ENCODE results near the gene RABGAP1L. TPM values are rescaled to one million over a fixed set of nuclear protein-coding genes. Genes with fewer than 3 reads are reported as not detected.

The RABGAP1L gene
- total RNA-seq, 1 experiment from 2014 or later: 20.8 TPM

DNA sequence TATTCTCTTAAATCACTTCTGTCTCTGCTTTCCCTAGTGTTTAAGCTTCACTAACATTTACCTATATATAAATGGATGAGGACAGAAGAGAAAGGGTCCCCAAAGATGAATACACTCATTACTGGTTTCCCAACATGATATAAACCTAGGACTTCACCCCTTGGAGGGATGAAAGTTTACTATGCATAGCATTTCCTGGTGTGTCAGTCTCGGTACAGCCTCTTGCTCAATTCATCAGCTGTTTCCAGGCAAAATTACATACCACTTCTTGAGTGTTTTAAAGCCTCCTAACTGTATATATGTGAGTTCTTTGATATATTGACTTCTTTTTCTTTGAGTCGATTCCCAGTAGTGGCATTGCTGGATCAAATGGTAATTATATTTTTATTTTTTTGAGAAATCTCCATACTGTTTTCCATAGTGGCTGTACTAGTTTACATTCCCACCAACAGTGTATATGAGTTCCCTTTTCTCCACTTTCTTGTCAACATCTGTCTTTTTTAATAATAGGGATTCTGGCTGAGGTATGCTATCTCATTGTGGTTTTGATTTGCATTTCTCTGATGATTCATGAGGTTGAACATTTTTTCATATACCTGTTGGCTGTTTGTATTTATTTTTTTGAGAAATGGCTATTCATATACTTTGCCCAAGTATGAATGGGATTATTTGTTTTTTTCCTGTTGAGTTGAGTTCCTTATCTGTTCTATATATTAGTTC is 581.1 kb downstream of the RABGAP1L start:
- no peak for DNase-seq (ENCODE audit: extremely low read depth, low read depth)

DNA sequence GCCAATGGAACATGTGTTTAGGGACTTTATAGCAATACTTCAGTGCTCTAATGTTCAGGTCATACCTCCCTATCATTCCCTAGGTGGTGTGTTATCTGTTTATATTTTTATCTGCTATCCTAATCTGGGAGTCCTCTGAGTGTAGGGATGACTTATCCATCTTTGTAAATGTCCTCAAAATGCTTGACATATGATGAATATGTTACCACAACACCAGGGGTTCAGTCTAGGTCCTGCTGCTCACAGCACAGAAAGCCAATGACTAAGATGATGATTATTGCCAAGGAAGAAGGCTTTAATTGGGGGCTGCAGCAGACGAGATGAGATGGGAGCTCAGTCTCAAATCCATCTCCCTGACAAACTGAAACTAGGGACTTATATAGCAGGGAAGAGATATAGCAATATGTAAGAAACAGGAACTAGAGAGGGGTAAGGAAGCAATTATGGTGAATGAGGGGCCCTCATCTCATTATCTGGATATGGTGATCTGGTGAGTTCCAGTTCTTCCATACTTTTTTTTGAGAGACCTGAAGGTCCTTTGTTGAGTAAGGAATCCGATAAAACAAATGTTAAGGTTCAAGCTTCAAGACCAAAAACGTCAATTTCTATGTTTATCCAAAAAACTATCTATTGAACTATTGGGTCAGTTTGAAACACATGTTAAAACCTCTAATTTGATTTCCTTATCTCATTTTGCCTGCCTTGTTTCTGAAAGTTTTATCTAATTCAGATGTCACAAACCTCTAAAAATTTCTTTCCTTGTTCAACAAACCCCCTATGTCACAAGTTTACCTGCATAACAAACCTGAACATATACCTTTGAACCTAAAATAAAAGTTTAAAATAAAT is 583.7 kb downstream of the RABGAP1L start:
- DNase-seq (ENCODE audit: extremely low read depth, low read depth): no peak

DNA sequence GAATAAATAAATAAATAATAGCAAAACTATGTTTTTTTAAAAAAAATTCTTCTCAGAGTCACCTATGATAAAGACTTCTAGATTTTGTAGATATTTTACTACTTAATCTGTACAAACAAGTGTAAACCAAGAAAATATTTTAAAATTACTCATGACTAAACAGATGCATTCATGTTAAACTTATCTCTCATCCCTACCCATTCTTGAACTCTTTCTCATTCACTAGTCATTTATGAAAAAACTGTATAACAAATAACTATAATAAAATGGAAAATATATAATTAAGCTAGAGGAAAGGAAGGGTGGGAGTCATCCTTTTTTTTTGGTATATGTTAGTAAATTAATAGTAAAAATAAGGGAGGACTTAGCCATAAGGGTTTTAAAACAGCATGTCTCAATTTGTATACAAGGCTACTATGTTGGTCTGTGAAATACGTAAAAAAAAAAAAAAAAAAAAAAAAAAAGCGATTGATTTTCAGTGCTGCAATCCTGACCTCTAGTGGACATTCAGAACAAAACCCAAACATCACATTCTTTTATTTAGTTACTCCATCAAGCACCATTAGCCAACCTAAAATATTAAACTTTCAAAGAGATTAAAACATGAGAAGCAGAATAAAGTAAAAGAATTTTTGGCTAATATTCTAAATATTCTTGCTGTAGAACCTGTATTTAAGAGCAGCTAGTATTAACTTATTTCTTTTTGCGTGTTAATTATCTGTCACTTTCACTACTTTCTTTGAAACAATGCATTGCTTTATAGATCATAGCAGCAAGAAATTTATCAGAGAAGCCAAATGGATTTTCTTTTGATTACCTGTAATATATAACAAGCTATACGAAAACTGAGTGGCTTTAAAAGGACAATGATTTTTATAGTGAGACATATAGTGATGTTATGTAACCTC is 584.6 kb downstream of the RABGAP1L start:
- peak; percentile 45 for DNase-seq (ENCODE audit: extremely low read depth, low read depth)

DNA sequence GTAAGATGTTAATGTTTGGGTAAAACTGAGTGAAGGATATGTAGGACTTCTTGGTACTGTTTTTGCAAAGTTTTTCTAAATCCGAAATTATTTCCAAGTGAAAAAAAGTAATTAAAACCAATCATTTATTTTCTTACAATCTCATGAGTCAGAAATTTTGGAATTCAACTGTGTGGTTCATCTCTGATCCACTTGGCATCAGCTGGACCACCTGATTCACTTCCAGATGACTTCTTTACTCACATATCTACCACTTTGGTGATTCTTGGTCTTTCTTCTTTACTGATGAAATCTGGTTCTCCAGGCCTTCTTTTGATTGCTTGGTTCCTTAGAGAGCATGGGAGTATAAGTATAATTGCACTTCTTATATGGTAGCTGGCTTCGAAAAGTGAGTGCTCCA is 585.6 kb downstream of the RABGAP1L start:
- DNase-seq (ENCODE audit: extremely low read depth, low read depth): no peak

DNA sequence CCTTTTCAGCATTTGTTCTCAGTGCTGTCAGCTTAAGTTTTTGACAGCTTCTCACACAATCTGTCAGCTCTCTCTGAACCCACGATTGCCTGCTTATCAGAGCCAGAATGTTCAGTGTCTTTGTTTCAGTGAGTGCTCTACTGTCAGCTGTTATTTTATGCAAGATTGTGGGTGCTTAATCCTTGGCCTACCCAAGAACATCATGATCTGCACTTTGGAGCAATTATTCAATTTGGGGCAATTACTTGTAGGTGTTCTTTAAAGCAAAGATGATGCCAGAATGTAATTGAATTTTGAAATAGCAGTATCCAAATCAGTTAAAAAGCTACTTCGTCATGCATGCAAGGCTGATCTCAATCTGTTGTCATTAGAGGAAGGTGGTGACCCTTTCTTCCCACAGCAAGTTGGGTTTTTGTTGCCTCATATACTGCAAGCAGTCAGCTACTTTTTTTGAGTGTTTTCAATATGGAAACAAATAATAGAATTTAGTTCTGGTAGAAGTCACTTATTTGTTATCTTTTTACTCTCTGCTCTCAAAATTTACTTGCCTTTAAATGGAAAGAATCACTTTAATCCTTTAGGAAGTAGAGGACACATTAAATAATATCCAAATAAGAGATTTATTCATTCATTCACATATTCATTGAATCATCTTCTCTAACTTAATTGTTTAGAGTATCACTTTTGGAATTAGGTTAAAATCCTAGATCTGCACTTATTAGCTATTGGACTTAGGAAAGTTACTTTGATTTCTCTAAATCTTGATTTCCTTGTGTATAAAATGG is 586.9 kb downstream of the RABGAP1L start:
- DNase-seq (ENCODE audit: extremely low read depth, low read depth): no peak

DNA sequence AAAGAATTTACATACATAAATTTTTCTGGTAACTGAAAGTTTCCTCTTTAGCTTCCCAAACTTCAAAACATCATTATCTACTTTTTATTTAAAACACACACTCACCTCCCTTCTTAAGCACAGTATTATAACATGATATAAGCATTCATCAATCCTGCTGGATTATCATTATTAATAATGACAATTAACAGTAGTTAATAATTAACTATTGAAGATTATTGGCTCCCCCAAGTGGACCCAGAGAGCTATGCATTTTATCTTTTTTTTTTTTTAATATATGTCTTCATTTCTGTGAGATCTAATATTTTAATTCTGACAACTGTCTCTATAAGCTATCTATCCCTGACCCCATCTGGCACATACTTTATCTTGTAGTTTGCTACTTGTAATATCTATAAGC is 588.3 kb downstream of the RABGAP1L start:
- no peak for DNase-seq (ENCODE audit: extremely low read depth, low read depth)

DNA sequence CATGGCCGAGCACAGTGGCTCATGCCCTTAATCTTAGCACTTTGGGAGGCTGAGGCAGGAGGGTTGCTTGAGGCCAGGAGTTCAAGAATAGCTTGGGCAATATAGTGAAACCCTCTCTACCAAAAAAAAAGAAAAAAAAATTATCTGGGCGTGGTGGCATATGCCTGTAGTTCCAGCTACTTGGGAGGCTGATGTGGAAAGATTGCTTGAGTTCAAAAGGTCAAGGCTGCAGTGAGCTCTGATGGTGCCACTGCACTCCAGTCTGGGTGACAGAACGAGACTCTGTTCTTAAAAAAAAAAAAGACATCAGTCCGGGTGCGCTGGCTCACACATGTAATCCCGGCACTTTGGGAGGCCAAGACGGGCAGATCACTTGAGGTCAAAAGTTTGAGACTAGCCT is 589.3 kb downstream of the RABGAP1L start:
- no peak for DNase-seq (ENCODE audit: extremely low read depth, low read depth)

DNA sequence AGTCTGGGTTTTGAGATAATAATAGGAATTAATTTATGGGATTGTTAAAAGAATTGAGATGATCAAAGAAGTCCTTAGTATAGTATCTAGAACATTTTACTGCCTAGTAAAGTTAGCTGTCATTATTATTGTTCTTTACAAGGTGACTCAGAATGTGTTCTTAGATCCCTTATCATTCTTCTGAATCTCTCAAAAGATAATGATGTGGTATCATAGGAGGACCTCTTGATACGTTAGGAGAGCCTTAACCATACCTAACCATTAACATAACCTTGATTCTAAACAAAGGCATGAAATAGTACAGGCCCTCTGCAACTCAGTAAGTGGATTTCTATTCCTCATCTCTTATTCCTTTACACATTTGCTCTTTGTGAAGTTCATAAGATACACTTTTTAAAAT is 593.8 kb downstream of the RABGAP1L start:
- no peak for DNase-seq (ENCODE audit: extremely low read depth, low read depth)

DNA sequence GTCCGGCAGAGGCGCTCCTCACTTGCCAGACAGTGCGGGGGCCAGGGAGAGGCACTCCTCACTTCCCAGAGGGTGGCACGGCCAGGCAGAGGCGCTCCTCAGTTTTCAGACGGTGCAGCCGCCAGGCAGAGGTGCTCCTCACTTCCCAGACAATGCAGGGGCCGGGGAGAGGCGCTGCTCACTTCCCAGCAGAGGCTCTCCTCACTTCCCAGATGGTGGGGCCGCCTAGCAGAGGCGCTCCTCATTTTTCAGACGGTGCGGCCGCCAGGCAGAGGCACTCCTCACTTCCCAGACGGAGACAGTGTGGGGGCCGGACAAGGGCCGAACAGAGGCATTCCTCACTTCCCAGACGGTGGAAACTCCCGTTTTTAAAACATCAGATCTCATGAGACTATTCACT is 602.0 kb downstream of the RABGAP1L start:
- no peak for DNase-seq (ENCODE audit: extremely low read depth, low read depth)

DNA sequence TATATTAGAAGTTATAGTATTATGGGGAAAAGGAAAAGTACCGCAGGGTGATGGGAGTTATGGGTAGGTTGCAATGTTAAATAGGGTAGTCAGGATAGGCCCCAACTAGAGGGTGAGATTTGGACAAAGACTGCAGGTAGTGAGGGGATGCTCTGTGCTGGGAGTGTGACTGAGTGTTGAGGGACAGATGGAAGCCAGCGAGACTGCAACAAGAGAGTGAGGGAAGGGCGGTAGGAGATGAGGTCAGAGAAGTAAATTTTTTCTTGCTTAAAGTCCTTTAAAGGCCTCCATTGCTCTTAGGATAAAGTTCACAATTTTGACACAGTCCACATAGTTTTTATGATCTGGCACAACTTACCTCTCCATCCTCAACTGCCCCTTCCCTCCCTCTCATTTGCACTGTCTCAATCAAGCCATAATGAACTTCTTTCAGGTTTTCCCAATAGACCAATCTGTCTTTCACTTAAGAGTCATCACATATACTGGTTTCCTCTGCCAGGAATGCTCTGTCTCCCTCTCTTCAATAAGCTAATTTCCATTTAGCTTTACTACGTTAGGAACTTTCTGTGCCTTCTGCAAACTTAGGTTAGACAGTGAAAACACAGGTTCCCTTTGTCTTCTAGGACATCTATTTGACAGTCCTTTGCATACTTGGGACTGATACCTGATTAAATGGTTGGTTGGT is 602.7 kb downstream of the RABGAP1L start:
- no peak for DNase-seq (ENCODE audit: extremely low read depth, low read depth)

DNA sequence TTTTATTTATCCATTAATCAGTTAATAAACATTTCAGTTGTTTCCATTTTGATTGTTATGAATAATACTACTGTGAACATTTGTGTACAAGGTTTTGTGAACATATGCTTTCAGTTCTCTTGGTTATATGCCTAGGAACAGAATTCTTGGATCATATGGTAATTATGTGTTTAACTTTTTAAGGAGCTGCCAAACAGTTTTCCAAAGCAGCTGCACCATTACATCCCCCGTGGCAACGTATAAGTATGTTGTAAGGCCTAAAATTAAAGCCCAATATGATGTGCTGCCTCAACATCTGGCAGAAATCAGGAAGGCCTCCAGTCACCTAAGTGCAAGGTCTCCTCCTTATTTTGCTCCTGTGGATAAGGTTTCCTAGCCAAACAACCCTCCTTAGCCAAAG is 604.9 kb downstream of the RABGAP1L start:
- no peak for DNase-seq (ENCODE audit: extremely low read depth, low read depth)

DNA sequence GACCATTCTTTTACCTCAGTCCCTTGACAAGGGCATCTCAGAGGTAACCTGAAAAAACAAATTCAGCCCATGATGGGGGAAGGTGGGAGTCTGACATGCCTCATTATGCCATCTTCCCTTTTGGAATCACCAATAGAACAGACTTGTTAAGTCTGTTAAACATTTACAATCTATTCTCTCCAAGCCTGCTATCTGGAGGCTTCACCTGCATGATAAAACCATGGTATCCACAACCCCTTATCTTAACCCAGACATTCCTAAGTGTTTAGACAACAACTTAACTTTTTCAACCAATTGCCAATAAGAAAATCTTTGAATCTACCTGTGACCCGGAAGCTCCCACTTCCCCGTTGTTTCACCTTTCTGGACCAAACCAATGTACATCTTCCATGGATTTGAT is 607.4 kb downstream of the RABGAP1L start:
- DNase-seq (ENCODE audit: extremely low read depth, low read depth): no peak

DNA sequence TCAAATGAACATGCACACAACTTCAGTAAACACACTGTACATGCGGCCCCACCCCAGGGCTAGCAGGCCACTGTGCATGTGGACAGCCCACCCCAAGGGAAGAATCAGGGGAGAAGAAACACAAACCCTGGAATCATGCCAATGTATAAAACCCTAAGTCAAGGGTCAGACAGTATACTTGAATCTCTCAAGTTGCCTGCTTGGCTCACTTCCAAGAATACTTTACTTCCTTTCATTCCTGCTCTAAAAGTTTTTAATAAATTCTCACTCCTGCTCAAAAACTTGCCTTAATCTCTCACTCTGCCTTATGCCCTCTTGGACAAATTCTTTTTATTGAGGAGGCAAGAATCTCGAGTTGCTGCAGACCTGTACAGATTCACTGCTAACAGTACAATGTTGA is 609.2 kb downstream of the RABGAP1L start:
- DNase-seq (ENCODE audit: extremely low read depth, low read depth): no peak

DNA sequence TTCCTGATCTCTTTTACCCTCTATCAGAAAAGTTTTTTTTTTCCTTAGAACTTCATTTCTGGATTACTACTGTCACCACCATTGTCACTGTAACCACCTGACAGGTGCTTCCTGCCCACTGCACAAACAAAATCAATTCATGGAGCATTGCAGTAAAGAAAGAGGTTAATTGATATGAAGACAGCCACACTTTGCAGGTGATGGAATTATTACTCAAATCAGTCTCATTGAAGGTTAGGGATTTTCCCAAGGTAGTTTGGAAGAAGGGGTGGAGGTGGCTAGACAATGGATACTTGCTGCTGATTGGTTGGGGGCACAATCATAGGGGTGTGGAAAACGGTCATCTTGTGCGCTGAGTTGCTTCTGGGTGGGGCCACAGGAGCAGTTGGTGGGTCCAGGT is 609.6 kb downstream of the RABGAP1L start:
- DNase-seq (ENCODE audit: extremely low read depth, low read depth): no peak

DNA sequence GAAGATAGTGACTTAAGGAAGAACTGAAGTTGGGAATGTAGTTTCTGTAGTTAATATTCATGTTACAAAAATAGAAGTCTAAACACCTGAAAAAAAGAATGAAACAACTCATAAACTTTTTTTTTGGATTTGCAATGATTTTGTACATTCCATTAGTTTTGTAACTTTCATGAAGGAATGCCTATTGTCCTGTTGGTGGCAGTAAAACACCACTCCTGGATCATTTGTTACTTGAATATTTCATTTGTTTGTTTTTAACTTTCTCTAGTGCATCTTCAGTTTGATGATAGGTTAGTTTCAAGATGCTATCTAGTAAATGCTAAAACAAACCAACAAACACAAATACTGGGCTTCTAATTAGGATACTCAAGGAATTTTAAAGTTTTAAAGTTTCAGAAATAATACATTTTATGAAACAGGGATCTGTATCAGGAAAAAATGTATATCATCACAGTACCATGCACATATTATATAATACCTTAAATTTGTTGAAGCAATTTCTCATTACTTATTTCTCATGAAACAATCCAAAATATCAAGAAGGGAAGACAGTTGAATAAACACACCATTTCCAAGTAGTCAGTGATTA is 610.7 kb downstream of the RABGAP1L start:
- peak; percentile 65 for DNase-seq (ENCODE audit: extremely low read depth, low read depth)

DNA sequence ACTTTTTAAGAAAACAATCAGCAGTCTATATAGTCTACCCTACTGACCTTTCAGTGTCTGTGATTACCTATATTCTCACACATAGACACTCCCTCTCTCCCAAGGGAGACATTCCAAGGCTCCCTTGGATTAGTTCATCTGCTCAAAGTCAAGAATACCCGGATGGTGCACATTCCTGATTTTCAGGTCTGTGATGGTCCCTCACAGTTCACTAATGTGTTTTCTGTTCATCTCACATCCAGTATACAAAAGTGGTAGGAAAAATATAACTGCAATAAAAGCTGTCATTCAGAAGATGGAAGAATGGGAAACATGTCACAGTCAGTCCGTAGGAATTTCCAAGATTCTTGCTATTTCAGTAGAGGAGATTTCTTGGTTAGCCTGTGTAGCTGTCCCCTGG is 616.3 kb downstream of the RABGAP1L start:
- no peak for DNase-seq (ENCODE audit: extremely low read depth, low read depth)

DNA sequence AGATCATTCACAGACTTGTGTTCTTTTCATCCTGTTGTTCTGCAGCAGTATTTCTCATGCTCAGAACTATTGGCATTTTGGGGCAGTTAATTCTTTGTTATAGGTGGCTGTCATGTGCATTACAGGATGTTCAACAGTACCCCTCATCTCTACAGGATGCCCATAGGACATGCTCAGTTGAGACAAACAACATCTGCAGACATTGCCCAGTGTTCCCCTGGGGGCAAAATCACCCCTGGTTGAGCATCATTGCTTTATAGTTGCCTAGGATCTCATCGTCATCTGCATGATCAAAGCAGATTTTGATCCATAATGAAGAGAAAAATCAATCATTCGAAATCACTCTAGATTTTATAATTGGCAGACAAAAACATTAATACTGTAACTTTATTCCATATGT is 617.9 kb downstream of the RABGAP1L start:
- no peak for DNase-seq (ENCODE audit: extremely low read depth, low read depth)

DNA sequence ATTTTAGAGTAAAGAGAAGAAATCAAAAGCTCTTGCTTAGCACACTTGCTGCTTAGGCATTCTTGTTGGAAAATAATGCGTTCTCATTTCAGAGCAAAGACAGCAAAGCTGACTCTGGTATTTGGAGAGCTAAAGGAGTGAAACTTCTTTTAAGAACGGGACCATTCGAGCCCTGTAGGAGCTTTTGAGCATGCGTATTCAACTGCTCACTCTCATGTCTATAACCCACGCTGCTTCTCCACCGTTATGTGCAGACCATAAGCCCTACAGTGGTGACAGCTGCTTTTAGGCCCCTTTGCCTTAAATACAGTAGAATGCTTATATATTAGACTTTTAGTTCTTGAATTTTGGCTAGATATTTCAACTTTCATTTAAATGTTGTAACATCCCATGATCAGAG is 626.2 kb downstream of the RABGAP1L start:
- no peak for DNase-seq (ENCODE audit: extremely low read depth, low read depth)

DNA sequence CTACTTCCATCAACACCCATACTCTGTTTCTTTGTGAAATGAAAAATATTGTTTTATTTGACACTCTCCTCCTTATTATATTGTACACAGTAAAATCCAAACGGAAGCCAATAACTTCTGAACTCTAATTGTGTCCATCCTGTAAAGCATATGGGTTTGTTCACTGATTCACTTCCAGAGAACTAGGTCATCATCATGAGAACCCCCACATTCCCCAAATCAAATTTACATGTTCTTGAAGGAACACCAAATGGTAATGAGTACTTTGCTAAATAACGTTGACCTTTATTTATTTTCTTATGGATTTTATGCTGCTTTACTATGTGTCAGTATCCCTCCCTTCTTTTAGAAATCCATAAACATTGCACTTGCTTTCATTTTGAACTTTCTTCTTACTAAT is 627.0 kb downstream of the RABGAP1L start:
- no peak for DNase-seq (ENCODE audit: extremely low read depth, low read depth)
